ENCODE measurements around the gene TTR.

TTR gene

GRCh38 chr18:31554776-31555175 lies 36.9 kb upstream of the TTR start:
- Histone ChIP-seq H3K4me3 (ENCODE audit: low read depth, low read length) (no peak overlapping the region), H3K9me3 (ENCODE audit: severe bottlenecking) (no peaks in the 10 kb centered on the region), H3K36me3 (no peaks in the 10 kb centered on the region), H3K27me3 (ENCODE audit: insufficient read depth, low read depth, severe bottlenecking) (no peaks in the 10 kb centered on the region), H3K27ac (no peak overlapping the region)
- DNase-seq: no peak
- TF ChIP-seq CTCF (IDR thresholded peaks at IDR 0.05; ENCODE audit: low read depth, low read length): no peak

GRCh38 chr18:31555971-31556747 lies 35.5 kb upstream of the TTR start:
- TF ChIP-seq CTCF (IDR thresholded peaks at IDR 0.05; ENCODE audit: low read depth, low read length): peak; percentile 46; the same call in 1 of the 2 replicates
- peak; percentile 20 for DNase-seq
- no peaks in the 10 kb centered on the region for H3K27me3 ChIP-seq (ENCODE audit: insufficient read depth, low read depth, severe bottlenecking)
- H3K4me3 ChIP-seq (ENCODE audit: low read depth, low read length): no peak overlapping the region
- no peak overlapping the region for H3K27ac ChIP-seq
- H3K9me3 ChIP-seq (ENCODE audit: severe bottlenecking): no peaks in the 10 kb centered on the region
- no peaks in the 10 kb centered on the region for H3K36me3 ChIP-seq

GRCh38 chr18:31557446-31557845 lies 34.2 kb upstream of the TTR start:
- Histone ChIP-seq H3K36me3 (no peaks in the 10 kb centered on the region), H3K9me3 (ENCODE audit: severe bottlenecking) (no peaks in the 10 kb centered on the region), H3K27me3 (ENCODE audit: insufficient read depth, low read depth, severe bottlenecking) (no peaks in the 10 kb centered on the region), H3K27ac (no peak overlapping the region), H3K4me3 (ENCODE audit: low read depth, low read length) (no peak overlapping the region)
- DNase-seq: no peak
- TF ChIP-seq CTCF (IDR thresholded peaks at IDR 0.05; ENCODE audit: low read depth, low read length): peak; percentile 38; the same call in 1 of the 2 replicates

GRCh38 chr18:31558567-31558966 lies 33.1 kb upstream of the TTR start:
- no peak overlapping the region for H3K27ac ChIP-seq
- DNase-seq: no peak
- no peak overlapping the region for H3K4me3 ChIP-seq (ENCODE audit: low read depth, low read length)
- H3K9me3 ChIP-seq (ENCODE audit: severe bottlenecking): no peaks in the 10 kb centered on the region
- H3K27me3 ChIP-seq (ENCODE audit: insufficient read depth, low read depth, severe bottlenecking): no peaks in the 10 kb centered on the region
- TF ChIP-seq CTCF (IDR thresholded peaks at IDR 0.05; ENCODE audit: low read depth, low read length): no peak
- H3K36me3 ChIP-seq: no peaks in the 10 kb centered on the region

GRCh38 chr18:31562726-31563125 lies 29.0 kb upstream of the TTR start:
- TF ChIP-seq CTCF (IDR thresholded peaks at IDR 0.05; ENCODE audit: low read depth, low read length): no peak
- DNase-seq: no peak

GRCh38 chr18:31563778-31564177 lies 27.9 kb upstream of the TTR start:
- Histone ChIP-seq H3K27ac (no peak overlapping the region), H3K9me3 (ENCODE audit: severe bottlenecking) (no peaks in the 10 kb centered on the region), H3K27me3 (ENCODE audit: insufficient read depth, low read depth, severe bottlenecking) (no peaks in the 10 kb centered on the region), H3K4me3 (ENCODE audit: low read depth, low read length) (no peak overlapping the region), H3K36me3 (no peaks in the 10 kb centered on the region)
- TF ChIP-seq CTCF (IDR thresholded peaks at IDR 0.05; ENCODE audit: low read depth, low read length): no peak
- DNase-seq: no peak

More at GRCh38 chr18:31562726-31563125, 29.0 kb upstream of the TTR start:
- Histone ChIP-seq H3K27ac (no peak overlapping the region), H3K27me3 (ENCODE audit: insufficient read depth, low read depth, severe bottlenecking) (no peaks in the 10 kb centered on the region), H3K36me3 (no peaks in the 10 kb centered on the region), H3K4me3 (ENCODE audit: low read depth, low read length) (no peak overlapping the region), H3K9me3 (ENCODE audit: severe bottlenecking) (no peaks in the 10 kb centered on the region)
